Lung microvascular endothelial cell (primary cell): Measurements from ENCODE around the gene GLP1R. TPM values are rescaled to one million over a fixed set of nuclear protein-coding genes. Genes with fewer than 3 reads are reported as not detected.
A peak's percentile ranks its signal among the peaks of the same experiment; 100 is the strongest.

Experiments used
- DNase-seq, 2 donors: peaks; one replicate each; pipeline versions ENCODE4 v3.0.0 to v3.0.0-alpha.2; 2010; ENCODE audit warnings: low read depth in 2 of 2
- total RNA-seq: library from RNA; depleted of rRNA; stranded (reverse); fragments of >200 nt; gene quantifications from 2 replicates; pipeline ENCODE4 v1.2.1, GENCODE V29; 2014

Gene GLP1R
- not detected in 2 replicates for total RNA-seq

DNA sequence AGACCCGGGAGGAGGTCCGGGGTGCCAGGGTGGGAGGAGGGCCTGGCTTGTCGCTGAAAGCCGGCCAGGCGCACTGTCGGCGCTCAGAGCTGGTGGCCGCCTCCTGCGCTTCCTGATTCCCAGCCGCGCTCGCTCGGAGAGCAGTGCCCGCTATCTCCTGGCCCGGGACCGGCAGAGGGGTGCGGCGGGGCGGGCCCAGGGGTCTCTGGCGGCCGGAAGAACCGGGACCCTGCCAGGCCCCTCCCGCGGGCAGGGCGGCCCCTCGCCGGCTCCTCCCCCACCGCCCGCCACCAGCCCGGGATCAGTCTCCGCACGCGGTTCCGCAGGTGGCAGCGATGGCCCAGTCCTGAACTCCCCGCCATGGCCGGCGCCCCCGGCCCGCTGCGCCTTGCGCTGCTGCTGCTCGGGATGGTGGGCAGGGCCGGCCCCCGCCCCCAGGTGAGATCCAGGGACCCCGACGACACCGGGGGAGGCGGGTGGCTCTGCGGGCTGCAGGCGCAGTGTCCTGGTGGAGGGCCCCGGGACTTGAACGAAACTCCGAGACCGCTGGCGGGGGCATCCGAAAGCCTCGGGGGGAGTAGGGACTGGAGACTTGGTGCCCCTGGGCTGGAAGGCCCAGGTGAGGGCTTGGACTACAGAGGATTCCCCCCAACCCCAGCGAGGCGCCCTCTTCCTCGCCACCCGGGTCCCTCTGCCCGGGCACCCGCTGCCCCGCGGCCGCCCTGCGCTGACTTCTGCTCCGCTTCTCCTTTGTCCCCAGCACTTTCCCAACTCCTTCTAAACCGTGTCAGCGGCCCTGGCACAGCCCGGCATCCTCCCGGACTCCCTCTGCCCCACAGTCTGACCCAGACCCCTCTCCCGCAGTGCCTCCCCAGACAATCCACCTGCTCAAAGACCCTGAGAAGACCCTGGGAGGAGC lies at the start of gene GLP1R:
Gene GLP1R (plus strand): TSS at position 301 of the 919 bp plus-strand sequence. CDS start 60 bp downstream, at position 361.
- DNase-seq: no peak

DNA sequence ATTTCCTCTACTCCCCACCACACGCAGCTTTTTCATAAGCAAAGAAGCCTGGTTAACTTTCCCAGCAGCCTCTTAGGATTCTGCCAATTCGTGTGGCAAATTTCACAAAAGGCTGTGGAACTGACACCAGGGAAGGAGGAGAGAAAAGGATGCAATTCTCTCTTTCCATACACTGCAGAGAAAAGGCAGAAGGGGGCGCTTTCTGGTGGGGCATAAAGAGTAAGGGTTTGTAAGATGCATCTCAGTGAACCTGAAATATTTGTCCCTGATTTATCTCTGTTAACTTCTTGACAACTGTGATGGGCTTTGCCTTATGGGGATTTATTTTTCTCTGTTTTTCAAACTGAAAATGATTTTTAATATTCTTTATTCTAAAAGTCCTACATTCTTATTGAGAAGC lies 45.5 kb upstream of the GLP1R start:
- no peak for DNase-seq

DNA sequence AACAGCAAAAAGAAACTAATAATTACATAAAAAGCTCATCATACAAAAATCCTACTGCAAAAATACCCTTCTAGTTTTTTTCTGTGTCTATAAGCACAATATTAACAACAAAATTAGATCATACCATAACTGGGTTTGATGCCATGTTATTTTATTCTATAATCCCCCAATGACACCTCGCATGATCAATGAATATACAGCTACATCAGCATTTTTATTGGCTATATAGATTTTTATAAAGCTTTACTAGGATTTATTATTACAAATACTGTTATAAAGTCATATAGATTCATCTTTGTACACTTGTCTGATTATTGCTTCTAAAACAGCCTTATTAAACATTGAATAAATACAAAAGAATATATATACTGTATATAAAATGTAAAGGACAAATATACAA lies 45.1 kb upstream of the GLP1R start:
- no peak for DNase-seq

DNA sequence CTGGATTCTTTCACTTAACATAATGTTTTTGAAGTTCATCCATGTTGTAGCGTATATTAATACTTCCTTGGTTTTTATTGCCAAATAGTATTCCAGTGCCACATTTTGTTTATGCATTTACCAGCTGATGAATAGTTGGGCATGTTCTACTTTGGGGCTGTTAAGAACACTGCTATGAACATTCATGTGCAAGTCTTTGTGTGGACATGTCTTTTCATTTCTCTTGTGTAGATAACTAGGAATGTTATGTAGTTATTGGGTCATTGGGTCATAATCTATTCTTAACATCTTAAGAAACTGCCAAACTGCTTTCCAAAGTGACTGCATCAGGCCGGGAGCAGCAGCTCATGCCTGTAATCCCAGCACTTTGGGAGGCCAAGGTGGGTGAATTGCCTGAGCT lies 43.8 kb upstream of the GLP1R start:
- no peak for DNase-seq

DNA sequence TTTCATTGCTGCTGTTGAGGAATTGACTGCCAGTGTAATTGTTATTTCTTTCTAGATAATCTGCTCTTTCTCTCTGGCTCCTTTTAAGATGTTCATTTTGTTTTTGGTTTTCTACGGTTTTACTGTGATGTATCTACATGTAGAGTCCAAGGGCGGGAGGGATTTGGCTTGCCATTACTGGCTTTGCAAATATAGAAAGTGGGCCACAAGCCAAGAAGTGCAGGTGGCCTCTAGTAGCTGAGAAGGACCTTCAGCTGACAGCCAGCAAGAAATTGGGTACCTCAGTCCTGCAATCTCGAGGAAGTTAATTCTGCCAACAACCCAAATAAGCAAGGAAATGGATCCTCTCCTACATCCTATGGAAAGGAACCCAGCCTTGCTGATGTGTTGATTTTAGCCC lies 42.8 kb upstream of the GLP1R start:
- no peak for DNase-seq

DNA sequence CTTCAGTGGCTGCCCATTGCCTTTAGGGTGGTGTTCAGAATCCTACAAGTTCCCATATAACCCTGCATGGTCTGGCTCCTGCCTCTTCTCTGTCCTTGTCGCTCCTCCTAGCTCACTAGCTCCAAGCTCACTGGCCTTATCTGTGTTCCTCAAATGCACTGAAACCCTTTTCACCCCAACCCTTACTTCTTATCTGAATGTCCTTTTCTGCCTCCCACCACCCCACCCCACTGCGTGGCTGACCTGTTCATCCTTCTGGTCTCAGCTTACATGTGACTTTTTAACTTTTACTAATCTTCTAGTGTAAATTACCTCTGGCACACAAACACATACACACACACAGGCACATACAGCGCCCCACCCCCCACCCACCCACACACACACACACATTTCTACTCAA lies 41.0 kb upstream of the GLP1R start:
- DNase-seq: no peak

DNA sequence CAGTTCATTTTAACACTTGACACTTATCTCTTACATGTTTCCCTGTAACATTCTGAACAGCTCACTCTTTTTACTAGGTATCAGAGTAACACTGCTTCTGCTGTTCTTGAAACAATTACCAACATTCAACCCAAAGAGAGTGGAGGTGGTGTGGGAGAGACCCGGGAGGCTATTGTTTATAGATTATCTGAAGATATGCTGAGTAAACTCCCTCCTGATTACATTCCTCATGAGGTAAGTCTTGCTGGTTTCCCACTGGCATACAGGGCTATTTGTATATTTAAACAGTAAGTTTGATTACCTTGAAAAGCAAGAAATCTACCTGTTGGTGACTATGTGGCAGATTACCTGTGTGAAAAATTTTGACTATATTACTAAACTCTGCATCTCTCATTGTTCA lies 39.8 kb upstream of the GLP1R start:
- no peak for DNase-seq

DNA sequence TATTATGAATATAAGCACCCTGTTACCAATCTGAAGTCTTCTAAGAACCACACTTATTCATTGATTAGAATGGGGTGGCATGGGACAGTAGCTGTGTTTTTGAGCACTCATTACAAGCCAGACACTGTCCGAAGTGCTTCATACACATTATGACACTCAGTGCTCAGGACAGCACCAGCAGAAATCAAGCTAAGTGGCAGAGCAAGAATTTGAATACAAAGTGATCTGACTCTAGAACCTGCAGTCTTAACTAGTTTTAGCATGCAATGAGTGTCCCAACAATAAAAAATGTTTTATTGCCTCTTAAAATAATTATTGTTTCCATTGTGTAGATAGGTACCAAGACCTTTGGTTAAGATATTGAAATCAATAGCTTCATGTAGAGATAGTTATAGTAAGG lies 39.1 kb upstream of the GLP1R start:
- DNase-seq: no peak

DNA sequence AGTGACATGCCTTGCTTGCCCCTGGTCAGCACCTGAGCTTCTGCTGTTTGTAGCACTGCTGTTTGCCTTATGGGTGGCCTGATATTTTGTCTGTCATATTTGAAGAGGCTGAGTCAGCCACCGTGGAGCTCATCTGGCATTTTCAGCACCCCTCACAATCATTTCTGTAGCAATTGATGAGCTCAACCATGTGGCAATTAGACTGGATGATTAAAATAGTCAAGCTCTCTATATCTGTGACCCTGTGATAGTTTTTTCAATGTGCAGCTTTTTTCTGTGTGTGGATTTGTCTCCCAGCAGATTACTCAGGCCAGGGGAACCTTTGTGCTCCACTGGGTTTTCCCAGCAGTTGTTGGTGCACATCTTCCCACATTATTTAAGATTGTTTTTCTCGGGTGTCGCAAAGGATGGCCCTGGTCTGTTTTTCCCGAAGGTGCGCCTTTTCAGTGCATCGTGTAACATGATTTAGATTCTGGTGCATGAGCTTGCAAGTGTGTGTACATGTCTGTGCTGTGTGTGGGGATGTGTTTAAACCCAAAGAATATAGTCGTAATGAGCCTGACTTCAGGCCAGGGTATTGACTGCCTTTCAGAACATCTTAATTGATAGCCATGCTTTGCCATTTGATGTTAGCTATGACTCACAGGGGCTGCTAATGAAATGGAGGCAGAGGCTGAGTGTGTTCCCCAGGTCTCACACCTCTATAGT lies 31.6 kb upstream of the GLP1R start:
- no peak for DNase-seq

DNA sequence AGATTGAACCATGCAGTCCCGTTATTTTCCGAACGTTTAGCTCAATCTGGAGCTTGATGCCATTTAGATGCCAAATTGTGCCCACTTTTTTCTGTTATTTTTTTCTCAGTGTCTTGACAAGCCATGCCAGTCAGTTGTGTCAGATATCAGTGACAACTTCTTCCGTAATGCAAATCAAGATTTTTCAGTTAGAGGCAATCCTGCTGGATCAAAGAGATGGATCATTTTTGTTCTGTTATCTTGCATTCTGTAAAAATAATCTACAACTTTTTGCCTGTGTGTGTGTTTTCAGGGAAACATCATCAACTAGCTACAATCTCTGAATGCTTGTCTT lies 31.1 kb upstream of the GLP1R start:
- DNase-seq: no peak

DNA sequence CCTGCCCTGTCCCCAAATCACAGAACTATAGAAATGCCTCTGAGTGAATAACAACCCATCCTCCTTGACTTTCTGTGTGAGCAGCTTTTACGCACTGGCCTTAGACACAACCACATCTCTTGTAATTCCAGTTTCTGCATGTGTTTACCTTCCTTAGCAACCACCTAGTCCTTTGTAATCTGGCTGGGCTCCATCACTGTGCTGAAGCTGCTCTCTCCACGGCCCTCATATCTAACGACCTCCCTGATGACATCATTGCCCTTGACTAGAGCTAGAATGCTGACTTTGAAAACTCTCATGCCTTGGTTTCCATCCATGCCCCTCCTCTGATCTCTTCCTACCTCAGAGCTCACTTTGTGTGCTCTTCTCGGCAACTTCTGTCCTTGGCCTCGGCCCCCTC lies 30.5 kb upstream of the GLP1R start:
- no peak for DNase-seq

DNA sequence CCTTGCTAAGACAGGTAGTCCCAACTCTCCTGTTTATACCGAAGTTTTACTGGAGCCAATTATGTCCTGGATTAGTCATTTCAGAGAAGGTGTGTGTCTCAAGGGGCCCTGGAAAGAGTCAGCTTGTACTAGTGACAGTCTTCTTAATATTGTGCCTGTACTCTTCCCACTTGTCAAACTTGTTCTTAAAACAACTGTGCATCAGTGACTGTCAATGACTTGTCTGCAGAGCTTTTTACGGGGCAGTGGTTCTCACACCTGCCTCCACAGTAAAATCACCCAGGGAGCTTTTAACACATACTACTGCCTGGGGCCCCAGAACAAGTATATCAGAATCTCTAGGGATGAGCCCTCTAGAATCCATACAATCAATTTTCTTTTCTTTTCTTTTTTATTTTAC lies 28.4 kb upstream of the GLP1R start:
- no peak for DNase-seq

DNA sequence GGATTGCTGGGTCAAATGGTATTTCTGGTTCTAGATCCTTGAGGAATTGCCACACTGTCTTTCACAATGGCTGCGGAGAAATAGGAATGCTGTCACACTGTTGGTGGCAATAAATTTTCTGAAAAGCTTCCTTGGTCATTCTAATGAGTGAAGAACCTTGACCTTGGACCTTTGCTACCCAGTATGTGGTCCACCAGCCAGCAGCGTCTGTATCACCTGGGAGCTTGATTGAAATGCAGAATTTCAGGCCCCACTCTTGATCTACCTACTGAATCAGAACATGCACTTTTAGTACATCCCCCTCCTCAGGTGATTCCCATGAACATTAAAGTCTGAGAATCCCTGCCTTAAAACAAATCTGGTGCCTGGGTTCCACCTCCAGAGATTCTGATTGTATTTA lies 27.5 kb upstream of the GLP1R start:
- no peak for DNase-seq

DNA sequence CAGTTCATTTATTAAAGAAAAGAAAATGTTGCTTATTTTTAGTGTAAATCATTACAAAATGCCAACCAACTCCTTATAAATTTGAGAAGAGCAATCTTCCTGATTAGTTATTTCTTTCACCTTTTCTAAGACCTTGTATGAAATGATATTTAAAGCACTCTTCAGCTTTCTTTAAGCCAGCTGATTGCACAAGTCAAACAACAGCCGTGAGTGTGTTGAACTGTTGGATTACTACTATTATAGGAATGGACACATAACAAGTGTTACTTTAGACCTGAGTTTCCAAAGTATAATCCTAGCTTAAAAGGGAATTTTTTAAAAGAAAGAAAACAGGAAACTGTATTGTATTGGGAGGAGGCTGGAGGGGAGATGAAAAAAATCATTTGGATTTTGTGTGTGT lies 26.8 kb upstream of the GLP1R start:
- no peak for DNase-seq

DNA sequence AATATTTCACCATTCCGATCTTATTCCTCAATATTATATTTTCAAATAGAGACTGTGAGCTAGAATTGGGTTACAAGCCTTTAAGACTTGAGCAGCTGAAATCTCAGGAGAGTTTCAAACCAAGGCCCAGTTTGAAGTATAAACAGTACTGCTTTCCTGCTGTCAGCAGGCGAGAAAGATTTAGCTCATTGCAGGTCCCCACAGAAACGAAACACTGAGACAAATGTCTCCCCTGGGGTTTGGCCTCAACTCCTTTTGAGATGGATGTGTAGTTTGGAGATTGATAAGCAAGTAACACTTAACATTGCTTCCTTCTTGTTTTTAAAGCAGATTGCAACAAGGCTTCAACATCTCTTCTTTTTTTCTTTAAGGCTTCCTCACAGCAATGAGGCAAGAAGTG lies 22.4 kb upstream of the GLP1R start:
- no peak for DNase-seq

DNA sequence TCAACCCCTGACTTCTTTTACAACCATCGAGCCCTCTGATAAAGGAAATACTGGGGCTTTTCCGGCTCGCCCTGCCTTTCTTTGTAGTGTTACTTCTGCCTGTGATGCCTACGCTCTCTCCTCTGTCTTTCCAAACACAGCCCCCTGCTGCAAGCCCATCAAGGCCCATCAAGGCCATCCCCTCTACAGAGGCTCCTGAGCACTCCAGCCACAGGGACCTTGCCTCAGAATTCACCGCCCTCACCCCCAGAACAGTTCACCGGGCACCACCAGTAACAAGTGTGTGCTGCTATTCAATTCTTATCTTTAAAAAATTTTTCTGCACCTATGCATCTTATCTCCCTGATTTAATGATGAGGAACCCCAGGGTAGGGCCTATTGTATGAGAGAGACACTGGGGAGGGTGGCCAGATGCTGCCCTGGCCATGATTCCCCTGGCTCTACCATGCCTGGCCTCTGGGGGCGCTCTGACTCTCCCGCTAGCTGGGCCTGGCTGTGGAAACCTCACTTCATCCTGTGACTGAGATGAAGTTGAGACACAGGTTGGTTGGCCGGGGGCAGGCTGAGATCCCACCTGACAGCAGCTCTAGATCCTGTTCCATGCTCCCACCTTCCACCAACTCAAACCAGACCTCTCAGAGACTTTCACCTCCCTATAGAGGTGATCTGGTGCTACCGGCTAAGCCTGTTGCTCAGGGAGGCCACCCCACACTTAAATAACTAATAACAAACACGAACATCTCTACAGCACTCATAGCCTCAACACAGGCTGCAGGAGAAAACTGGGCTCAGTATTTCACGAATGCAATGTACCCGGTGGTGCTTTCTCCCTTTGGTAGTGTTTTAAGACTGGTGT lies 19.2 kb upstream of the GLP1R start:
- DNase-seq: peak; percentile 24 to 30

DNA sequence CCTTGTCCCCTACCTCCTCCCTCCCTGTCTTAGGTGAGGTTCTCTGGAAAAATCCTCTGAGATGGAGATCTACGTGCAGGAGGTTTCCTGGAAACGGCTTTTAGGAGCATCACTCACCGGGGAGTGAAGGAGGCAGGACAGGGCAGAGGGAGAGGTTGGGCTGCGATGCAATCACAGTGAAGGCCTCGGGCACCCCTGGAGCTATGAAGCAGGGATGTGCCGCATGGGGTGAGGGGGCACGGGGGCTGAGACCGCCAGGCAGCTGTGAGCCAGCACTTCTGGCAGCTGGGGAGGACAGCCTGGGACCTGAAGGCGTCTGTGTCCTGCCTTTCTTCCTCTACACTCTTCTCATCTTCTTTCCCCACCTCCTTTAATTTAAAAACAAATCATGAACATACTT lies 12.9 kb upstream of the GLP1R start:
- no peak for DNase-seq

DNA sequence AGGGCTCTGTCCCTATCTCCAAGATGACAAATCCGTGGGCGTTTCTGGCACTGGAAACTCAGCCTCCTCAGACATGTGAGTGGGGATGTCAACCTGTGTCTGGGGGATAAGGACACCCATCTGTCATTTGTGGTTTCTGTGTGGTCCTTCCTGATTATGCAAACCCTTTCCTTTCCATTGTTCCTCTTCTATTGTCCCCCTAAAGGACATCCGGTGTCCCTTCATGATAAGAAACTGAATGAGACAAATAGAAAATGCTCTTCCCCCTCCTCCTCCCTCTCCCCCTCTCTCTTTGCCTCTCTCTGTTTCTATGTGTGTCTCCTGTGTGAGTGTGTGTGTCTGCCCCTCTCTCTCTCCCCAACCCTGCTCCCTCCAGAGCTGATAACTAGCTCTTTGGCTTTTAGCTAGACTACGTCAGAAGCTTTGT lies 11.5 kb upstream of the GLP1R start:
- peak in 1 of 2 donors; percentile 7 for DNase-seq

DNA sequence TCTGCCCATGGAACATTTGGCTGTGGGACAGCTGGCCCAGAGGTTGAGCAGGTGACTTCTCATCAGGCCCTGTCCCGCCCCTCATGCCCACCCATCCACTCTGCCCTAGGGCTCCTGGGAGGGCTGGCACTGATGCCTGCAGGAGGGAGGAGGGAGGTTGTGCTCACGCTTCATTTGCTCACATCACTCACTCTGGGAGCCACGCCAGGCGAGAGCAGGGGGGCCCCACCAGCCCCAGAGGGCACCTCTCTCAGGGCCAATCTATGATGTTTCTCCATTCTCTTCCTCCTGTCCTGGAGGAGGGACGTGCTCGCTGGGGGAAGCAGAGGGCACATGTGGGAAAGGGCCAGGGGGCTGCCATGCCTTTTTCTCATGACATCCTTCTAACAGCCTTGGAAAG lies 10.9 kb upstream of the GLP1R start:
- no peak for DNase-seq

DNA sequence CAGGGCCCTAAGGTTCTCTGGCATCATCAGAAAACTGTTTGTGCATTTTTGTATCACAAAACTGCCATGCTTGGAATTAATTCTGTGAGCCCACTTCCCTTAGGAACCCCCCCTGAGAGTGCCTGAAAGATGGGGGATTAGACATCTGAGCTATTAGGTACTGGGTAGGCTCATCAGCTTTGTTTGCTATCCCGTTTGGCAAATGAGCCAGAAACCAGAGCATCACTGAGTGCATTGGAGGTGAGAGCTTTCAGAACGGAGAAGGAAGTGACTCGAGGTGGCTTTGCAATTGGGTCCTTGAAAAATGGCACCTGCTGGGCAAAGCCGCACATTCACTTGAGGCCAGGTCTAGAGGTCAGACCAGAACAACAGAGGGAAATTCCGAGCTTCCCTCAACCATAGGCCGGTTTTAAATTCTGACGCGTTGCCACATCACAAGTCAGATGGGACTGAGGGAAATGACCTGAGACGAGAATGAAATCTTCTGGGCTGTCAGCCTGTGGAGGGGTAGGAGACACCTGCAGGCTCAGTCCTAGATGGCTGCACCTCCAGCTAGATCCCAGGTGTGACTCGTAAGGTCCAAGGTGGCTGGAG lies 8.4 kb upstream of the GLP1R start:
- DNase-seq: no peak

DNA sequence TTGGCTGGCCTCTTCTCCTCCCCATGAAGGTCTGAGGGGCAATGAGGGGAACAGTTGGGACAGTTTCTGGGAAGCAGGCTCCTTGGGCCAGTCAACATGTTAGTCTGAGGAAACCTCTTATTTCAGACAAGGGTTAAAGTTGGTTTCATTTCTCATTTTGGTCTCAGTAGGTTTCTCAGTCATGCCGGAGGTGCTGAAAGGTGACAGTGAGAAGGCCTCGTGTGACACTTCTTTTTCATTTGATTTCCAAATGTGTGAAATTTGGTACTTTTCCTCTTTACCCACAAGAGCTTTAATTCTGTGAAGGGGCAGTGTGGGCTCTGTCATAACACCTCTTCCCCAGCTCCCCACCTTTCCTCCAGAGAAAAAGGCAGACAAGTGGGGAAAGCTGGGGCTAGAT lies 7.5 kb upstream of the GLP1R start:
- DNase-seq: no peak

DNA sequence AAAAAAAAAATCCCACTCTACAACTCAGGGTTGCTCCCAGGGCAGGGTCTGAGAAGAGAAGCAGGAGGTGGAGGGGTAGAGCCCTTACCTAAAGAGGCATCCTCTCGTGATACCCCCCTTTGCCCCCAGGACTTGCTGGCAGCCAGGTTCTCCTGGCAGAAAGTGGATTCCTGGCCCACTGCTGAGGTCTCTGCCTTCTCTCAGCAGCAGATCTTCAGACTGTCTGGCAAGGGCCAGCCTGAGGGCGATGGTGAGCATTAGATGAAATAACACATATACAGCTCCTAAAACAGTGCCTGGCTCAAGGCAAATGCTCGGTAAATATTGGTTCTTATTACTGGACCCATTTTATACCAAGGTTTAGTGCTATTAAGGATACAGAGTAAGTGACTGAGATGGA lies 4.8 kb upstream of the GLP1R start:
- DNase-seq: no peak
